ENCODE data around the gene PACSIN2.

The PACSIN2 gene

DNA sequence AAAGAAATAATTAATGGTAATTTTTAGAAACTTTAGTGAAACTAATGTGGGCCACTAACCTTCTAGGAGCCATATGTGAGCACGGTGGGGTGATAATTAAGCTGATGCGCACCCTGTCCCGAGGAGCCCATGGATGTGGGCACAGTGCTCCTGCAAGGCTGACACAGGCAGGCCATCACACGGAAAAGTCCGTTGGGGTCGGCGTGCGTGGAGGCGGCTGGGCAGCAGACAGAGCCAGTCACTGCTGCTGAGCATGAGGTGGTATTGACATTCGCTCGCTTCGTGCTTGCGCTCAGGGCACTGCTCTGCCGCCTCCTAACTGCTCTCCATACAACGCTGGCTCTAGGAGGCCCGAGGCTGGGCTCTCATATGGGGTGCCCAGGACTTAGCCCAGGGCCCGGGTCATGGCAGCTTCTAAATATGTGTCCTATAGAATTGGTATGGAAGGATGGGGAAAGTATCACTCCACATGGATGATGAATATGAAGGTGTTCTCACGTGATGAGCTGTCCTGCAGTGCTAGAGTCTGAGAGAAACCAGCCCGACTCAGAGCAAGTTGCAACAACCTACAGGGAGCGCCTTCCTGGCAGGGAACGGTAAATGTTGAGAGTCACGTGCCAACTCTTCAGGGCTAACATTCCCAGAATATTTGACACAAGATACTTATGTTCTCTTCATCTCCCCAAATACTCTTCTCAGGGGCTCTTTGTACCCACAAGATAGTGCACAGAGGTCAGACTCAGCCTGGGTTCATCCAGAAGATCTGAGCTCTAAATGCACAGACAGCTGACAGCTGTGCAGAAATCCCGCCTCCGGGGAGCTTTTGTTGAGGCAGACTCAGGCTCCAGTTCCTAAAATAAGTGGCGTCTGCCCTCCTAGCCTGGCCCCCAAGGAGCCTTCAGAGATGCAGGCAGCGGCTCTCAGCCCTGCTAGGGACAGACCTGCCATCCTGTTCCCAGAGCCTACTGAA is 107.3 kb downstream of the PACSIN2 start:
- no peak for DNase-seq (ENCODE audit: low read depth in 2 of 2, low spot score in 1 of 2)

DNA sequence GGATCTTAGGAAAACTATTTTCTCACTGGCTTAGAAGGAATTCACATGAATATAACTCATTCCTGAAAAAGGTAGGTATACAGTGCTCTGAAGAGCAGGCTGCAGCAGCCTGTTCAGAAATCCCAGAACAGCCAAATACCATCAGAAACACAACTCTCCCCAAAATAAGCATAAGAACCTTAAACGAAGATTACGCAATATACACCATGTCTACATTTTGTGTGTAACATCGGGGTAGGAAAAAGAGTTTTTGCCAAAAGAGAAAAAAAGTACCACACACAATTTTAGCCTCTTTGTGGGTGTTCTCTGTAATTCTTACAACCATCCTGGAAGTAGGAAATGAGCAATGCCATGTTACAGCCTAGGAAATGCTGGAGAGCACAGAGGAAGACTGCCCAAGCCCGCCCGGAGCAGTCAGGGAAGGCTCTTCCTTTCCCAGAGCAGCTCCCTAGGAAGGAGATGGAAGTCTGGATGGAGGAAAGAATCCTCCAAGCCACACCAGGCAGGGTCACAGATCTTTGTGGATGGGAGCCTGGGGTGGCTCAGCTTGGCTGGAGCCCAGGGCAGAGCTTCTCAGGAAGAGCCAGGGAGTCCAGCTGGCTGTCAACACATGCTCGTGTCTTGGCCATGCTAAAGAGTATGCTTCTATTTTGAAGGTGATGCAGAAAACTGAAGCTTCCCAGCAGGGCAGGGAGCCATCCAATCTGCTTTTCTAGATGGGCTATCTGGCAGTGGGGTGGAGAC is 108.2 kb downstream of the PACSIN2 start:
- no peak for DNase-seq (ENCODE audit: low read depth in 2 of 2, low spot score in 1 of 2)

DNA sequence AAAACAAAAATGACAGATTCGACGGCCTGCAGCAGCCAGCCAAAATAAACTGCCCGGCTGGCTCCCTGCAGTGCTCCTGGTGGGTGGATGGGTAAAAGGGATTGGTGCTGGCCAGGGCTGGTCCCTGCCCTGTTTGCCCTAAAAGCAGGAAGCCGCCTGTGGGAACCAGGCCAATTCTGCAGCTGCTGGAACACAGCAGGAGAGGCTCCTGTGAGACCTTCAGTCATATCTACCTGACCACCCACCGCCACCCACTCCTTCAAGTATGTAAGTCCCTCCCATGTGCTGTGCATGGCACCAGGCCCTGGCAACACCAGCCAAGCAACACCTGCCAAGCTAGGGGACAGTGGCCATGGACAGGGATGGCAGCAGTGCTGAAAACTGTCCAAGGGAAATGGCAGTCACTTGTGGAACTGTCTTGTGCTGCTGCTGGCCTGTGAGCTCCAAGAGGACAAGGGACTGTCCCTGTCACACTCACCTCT is 109.2 kb downstream of the PACSIN2 start:
- no peak for DNase-seq (ENCODE audit: low read depth in 2 of 2, low spot score in 1 of 2)

DNA sequence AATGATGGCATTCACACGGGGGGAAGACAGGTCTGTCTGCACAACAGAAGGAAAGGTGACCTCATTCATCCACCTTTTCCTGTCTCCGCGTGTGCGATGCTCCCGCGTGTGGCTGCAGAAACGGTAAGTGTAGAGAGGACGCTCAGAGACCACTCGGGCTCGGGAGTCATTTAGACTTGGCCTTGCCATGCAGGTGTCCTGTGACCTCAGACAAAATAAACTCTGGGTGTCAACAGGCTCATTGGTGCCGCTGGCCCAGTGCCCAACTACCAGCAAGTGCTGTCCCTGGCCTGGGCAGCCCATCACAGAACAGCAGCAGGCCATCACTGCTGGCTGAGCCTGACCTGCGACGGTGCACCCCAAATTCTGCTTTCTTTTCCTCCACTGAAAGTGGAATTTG is 109.7 kb downstream of the PACSIN2 start:
- DNase-seq (ENCODE audit: low read depth in 2 of 2, low spot score in 1 of 2), result no peak

DNA sequence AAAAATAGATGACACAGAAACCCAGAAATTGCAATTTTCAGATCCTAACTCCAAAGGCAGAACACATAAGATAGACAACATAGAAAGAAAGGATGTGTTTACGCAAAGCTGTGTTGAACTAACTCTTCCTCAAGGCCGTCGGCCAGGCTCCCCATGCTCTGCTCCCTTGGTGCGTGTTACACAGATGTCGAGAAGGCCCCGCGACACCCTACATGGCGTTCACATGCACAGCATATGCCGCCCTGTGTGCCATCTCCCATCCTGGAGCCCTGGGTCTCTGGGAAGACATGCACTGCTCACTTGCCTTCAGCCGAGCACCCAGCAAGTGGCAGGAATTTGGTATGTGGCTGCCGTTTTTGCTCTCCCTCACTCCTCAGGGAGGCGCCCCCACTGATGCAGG is 110.9 kb downstream of the PACSIN2 start:
- no peak for DNase-seq (ENCODE audit: low read depth in 2 of 2, low spot score in 1 of 2)

DNA sequence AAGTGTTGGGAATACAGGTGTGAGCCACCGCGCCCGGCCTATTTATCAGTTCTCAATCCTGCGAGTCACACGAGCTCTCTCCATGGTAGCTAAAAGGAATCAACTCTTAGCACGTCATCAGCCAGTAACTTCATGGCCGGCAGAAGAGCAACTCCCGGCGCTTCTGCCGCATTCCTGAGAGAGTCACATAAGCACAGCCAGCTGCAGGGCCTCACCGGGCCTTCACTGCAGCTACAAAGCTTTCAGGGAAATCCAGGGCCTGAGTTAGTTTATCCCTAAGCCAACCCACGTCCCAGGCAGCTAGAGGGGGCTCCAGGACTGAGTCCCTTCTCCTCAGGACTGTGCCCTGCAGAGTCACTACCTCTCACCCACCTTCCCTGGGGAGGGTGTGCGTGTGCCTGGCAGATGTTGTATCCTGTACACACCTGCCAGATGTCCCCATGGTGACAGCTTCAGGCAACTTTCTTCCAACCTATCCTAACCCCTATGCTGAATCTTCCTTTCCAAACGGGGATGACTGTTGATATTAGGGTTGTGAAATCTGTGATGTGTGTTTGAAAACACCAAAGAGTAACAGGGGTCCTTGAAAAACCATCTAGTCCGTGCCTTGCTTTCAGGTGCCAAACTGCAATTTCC is 112.0 kb downstream of the PACSIN2 start:
- DNase-seq (ENCODE audit: low read depth in 2 of 2, low spot score in 1 of 2), result no peak

DNA sequence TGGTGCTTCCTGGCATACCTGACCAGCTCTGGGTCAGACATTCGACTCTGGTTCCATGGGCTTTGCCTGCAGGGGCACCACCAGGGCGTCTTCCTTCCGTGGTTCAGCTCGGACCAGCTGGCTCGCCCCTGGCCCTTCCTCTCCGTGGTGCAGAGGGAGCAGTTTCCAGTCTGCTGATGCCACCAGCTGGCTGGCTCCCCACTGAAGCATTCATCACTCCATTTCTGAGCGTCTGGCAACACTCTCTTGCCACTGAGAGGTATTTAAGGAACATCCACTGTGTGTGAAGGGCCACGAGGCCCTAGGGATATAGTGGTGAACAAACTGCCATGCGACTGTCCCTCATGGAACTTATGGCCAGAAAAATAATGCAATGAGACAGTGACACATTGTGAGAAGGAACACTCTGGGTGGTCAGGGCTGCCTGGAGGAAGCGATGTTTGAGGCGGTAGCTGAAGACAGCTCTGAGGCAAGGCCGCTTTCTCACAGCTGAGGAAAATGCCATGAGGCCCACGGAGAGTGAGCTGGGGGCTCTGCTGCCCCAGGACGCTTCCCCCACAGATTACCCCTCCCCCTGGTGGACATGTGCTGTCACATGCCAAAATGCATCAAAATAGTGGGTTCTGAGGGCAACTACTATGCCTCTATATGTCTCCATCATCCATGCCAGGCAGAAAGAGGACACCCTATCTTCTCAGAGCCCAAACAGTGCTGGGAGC is 113.0 kb downstream of the PACSIN2 start:
- DNase-seq (ENCODE audit: low read depth in 2 of 2, low spot score in 1 of 2), result no peak

DNA sequence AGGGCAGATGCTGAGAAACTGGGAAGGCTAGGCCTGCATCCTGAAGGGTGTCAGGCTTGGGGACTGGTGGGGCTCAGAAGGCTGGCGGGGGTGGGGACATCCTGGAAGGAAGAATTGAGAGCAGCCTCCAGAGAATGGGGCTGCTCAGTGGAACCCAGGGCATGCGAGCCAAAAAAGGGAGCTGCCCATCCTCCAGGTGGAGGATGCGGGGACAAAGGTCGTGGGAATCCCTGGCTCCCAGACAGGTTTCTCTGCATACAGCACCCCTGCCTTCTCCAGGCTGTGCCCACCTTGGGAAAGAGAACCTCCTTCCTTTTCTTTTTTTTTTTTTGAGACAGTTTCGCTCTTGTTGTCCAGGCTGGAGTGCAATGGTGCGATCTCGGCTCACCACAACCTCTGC is 117.0 kb downstream of the PACSIN2 start:
- DNase-seq (ENCODE audit: low read depth in 2 of 2, low spot score in 1 of 2), result no peak

DNA sequence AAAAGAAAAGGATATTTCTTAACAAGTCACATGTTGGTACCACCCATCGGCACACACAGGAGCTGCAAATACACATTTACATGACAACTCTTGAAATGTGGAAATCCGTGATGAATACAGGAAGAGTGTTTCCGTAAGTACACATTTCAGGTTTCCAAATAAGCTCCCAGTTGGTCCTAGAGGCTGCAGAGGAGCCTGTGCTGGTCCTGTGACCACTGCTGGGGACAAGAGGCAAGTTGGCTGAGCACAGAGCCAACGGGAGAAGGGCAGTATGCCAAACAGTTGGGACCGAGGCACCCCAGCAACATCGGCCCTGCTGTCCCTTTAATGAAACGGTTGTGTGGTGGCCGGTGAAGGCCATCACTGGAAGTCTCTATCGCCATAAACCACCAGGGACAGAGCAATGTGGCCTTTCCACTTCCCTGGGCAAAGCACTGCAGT is 119.4 kb downstream of the PACSIN2 start:
- DNase-seq (ENCODE audit: low read depth in 2 of 2, low spot score in 1 of 2), result no peak

DNA sequence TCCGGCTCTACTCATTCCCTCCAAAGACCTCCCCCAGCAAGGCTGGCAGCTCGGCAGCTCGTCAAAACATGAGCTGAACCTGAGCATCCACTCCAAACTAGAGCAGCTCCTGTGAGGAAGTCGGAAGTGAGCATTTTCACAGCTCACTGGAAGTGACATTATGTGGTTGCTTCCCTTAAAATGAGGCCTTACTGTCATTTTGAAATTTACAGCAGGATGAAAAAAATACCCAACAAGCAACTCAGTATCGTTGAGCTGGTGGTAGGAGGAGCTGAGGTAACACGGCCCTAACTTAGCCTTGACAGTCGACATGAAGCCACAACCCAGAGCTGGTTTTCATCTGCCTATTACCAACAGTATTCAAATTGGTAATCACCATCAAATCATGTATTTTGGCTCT is 119.9 kb downstream of the PACSIN2 start:
- no peak for DNase-seq (ENCODE audit: low read depth in 2 of 2, low spot score in 1 of 2)

DNA sequence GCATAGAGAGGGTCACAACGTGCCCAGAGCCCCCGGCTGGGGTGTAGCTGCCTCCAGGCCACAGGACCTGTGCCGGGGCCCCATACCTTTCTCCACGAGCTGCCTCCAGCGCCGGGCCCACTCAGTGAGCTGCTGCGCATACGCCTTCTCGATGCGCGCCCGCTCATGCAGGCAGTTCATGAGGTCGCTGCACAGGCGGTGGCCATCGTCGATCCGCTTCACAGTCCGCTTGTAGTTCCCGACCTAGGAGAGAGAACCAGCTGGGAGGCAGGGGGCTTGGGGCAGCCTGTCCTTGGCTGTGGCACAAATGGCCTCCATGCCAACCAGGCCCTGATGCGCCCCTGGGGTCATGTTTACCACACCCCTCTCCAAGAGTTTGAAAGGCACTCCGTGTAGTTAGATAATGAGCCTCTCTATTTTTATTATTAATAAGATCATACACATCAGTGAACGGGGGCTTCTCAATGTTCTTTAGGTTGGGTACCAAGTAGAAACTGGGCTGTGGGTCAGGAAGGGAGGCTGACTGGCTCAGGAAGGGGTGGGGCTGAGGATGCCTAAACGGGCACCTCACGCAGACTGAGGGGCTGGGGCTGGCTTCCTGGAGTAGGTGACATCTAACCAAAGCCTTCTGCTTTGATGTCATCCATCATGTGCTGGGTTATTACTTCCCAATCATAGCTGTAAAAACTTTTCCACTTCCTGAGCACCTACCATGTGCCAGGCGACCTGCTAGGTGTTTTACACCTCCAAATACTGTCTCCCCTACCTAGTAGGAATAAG is 121.4 kb downstream of the PACSIN2 start:
- no peak for DNase-seq (ENCODE audit: low read depth in 2 of 2, low spot score in 1 of 2)

DNA sequence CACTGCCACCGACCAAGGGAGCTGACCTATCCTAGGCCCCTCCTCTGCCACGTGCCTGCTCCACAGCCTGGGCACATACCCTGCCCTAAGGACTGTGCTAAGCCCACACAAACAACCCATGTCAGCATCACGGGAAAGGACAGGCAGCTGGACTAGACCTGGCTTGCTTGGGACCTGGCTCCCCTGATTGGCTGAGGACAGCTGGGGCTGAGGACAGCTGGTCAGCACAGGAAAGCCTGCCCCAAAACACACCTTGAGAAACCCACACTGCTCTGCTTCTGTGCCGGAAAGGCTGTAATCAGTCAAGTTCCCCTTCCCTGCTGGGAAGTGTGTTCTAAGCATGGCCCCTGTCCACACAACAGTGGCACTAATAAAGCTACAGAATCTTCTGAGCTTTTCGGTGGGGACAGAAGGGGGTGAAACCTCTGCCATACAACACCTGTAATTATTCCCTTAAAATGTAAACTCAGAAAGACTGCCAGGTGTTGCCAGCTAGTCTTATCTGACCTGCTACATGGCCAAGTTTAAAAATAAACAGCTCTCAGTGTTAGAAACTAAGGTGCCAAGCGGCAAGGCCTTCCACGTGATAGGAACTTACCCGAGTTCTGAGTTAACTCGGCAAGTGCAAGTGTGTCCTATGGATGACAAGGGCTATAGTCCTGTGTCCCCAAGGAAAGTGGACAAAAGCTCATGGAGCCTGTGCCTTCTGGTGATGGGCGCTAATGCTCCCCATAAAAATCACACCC is 122.2 kb downstream of the PACSIN2 start:
- no peak for DNase-seq (ENCODE audit: low read depth in 2 of 2, low spot score in 1 of 2)

DNA sequence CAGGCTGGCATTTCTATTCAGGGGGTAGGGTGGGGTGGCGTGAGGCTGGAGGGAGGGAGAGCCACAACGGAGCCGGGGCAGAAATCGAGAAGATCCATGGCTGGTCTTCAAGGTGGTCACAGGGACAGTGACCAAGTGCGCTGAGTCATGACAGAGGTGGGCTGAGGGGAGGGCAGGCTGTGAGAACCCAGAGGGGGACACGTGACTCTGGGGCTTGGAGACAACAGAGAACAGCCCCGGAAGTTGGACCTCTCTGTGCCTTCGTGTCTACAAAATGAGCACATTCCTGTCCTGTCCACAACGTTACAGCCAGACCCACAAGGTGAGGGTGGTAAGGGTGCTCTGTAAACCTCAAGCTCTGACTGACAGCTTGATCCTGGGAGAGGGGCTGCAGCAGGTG is 122.8 kb downstream of the PACSIN2 start:
- no peak for DNase-seq (ENCODE audit: low read depth in 2 of 2, low spot score in 1 of 2)

DNA sequence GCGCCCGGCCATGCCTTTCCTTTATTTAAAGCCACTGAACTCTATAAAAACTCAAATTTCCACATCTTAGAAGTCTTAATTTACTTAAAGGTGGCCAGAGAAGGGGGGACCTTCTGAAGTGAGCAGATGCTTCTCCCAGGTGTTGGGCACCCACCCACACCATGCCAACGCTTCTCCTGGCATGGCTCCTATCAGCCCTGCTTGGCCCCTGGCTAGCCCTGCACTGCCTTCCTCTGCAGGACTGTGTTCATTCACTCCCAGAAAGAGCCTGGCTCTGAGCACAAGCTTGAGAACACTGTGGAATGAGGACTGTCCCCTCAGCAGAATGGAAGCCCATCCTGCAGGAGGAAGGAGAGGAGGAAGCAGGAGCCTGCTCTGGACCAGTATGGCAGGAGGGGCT is 123.3 kb downstream of the PACSIN2 start:
- no peak for DNase-seq (ENCODE audit: low read depth in 2 of 2, low spot score in 1 of 2)

DNA sequence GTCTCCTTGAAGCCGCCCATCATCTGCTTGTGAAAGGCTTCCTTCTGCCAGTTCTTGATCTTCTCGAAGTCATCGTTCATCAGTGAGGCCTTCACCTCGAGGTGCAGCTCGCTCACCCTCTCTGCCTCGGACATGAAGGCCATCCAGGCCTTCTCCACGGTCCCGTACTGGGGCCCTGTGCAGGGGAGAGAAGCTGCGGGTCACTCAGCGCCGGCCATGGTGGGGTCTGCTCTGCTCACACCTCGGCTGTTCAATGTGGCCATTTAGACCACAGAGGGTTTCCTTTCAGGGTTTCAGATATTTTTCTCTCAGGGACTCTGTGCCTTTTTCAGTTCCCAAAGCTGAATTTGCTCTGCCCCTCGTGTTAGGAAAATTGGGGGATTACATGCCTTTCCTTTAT is 123.9 kb downstream of the PACSIN2 start:
- DNase-seq (ENCODE audit: low read depth in 2 of 2, low spot score in 1 of 2), result no peak

DNA sequence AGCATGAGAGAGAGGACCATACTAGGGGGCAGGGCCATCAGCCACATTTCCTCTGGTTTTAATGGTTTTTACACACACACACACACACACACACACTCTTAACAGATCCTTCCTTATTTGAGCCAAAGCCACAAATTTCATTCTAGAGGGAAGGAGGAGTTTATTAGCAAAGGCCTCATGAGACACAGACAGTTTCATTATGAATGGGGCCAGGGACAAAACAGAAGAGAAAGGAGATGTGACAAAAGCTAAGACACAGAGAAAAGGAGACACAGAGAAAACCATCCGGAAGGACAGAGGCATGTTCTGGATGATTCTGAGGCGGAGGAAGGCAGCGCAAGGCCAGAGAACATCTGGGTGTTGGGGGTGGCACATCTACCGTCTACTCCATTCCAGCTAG is 125.6 kb downstream of the PACSIN2 start:
- no peak for DNase-seq (ENCODE audit: low read depth in 2 of 2, low spot score in 1 of 2)

DNA sequence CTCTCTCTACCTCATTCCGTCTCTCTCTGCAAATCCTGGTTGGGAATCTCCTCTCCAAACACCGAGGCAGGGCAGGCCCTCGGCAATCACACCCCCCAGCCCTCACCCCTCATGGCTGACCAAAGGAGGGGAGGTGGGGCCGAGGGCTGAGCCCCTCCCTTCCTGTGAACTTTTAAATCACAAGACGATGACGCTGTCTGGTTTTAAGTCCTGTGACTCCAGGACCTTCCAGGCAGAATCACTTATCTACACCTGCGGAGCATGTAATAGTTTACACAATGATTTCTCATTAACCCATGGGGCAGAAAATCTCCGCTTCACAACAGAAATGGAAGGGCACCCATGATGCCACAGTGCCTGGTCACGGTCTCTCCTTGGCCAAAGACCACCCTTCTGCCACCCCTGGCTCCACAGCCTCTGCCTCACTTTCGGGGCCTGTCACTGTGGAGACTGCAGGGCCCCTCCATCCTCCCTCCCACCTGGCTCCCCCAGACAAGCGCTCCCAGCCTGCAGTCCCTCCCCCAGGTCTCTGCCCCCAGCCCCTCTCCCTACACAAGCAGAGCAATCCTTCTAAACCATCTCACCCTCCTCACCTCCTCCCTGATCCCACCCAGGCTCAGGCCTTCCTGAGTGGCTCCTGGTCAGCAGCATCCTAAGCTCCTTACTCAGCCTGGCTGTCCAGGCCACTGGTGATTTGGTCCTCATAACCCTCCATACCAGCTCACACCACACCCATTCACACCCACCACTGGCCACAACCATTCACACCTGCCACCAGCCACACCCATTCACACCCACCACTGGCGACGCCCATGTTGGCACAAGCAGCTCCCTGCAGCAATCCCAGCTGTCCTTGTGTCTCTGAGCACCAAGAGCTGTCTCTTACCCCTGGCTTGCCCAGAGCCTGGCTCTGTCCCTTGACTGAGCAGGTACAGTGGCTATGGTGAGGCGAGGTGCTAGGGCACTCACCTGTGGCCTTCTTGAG is 127.1 kb downstream of the PACSIN2 start:
- DNase-seq (ENCODE audit: low read depth in 2 of 2, low spot score in 1 of 2), result no peak

DNA sequence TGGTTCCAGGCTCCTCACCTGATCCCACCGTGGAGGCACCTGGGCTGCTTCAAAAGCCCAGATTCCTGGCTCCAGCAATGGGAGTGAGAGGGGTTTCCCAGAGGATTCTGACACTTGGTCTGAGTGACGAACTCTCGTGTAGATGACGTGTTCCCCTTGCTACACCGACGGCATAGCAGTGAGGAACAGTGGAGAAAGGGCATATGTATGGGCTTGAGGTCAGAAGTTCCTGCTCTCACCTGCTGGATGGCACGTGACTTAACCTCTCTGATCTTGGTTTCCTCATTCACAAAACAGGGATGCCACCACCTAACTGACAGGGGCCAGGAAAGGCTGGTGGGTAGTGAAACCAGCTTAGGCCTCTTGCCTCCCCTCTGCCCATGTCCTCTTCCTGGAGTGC is 127.8 kb downstream of the PACSIN2 start:
- DNase-seq (ENCODE audit: low read depth in 2 of 2, low spot score in 1 of 2), result no peak
